Stomach (tissue), 4 donors: ENCODE measurements around the gene SGCA.

Experiments
- CTCF ChIP-seq, 7 experiments: fragments of 450-650 bp in 4 of 7; fragments of 200-600 bp in 3 of 7; sonication (generic) in 3 of 7; IDR thresholded peaks; one replicate each; pipeline ENCODE4 v1.5.1; 2016 to 2019; ENCODE audit warnings: antibody characterized with exemption in 7 of 7, control low read depth in 2 of 7, mild to moderate bottlenecking in 1 of 7
- EP300 ChIP-seq: sonication (generic); formaldehyde crosslinking; IDR thresholded peaks from one replicate; pipeline ENCODE4 v1.6.1; 2017; ENCODE audit warnings: antibody characterized with exemption
- POLR2A ChIP-seq, 4 donors: fragments of 450-650 bp; IDR thresholded peaks; one replicate each; pipeline ENCODE4 v1.6.1; 2016; ENCODE audit warnings: antibody characterized with exemption in 4 of 4, control low read depth in 2 of 4, mild to moderate bottlenecking in 1 of 4, moderate library complexity in 1 of 4
- POLR2AphosphoS5 ChIP-seq, 3 donors: sonication (generic); formaldehyde crosslinking; IDR thresholded peaks; one replicate each; pipeline ENCODE4 v1.6.1; 2016; ENCODE audit warnings: antibody characterized with exemption in 3 of 3

GRCh38 chr17:50163843-50164696 lies 1.7 kb upstream of the SGCA start:
- no peak for TF ChIP-seq CTCF (IDR thresholded peaks at IDR 0.05)
- TF ChIP-seq POLR2AphosphoS5 (IDR thresholded peaks at IDR 0.05): no peak
- no peak for TF ChIP-seq POLR2A (IDR thresholded peaks at IDR 0.05)
- no peak for TF ChIP-seq EP300
